CD4-positive, CD25-positive, alpha-beta regulatory T cell (primary cell): Measurements from ENCODE around the gene MARK2. TPM values are rescaled to one million over a fixed set of nuclear protein-coding genes. Genes with fewer than 3 reads are reported as not detected.
A peak's percentile ranks its signal among the peaks of the same experiment; 100 is the strongest.

Source experiments
- ATAC-seq, 2 donors: fragments of 150-1000 bp; cut with Tn5 transposase; one replicate each; pipeline ENCODE4 v1.10.0; 2021; ENCODE audit warnings: low read depth in 2 of 2, moderate number of reproducible peaks in 2 of 2, moderate library complexity in 1 of 2
- DNase-seq, 3 donors: peaks; one replicate each; pipeline versions ENCODE4 v3.0.0 to v3.0.0-alpha.2; 2012 to 2022; ENCODE audit warnings: mixed read lengths in 1 of 3
- H3K27ac ChIP-seq: one replicate; pipeline ENCODE4 v1.7.0; 2013; ENCODE audit warnings: mild to moderate bottlenecking, low read length; ENCODE audit not compliant: insufficient read depth, poor library complexity, severe bottlenecking
- H3K27me3 ChIP-seq: one replicate; pipeline ENCODE4 v1.7.0; 2013; ENCODE audit warnings: low read length; ENCODE audit not compliant: control insufficient read depth, insufficient read depth
- H3K36me3 ChIP-seq: one replicate; pipeline ENCODE4 v1.7.0; 2013; ENCODE audit warnings: mild to moderate bottlenecking, low read length, moderate library complexity; ENCODE audit not compliant: control insufficient read depth, insufficient read depth
- H3K4me1 ChIP-seq: 2 replicates; pipeline ENCODE4 v1.7.0; 2013; ENCODE audit warnings: mild to moderate bottlenecking, low read length; ENCODE audit not compliant: insufficient read depth, control insufficient read depth, poor library complexity, severe bottlenecking
- H3K4me3 ChIP-seq: one replicate; pipeline ENCODE4 v1.7.0; 2013; ENCODE audit warnings: low read depth, mild to moderate bottlenecking, low read length, moderate library complexity
- H3K9me3 ChIP-seq, 2 experiments: 1 replicate in 1 of 2; 2 replicates in 1 of 2; pipeline ENCODE4 v1.7.0; 2013; ENCODE audit warnings: low read length in 2 of 2, mild to moderate bottlenecking in 1 of 2, moderate library complexity in 1 of 2; ENCODE audit not compliant: control insufficient read depth in 2 of 2
- H3K27ac Mint-ChIP-seq, 3 donors: one replicate each; pipeline ENCODE4 v1.8.0; 2020 to 2022; ENCODE audit warnings: mild to moderate bottlenecking in 3 of 3, mixed read lengths in 3 of 3, moderate library complexity in 2 of 3
- H3K27me3 Mint-ChIP-seq: one replicate; pipeline ENCODE4 v1.8.0; 2022; ENCODE audit warnings: mild to moderate bottlenecking, mixed read lengths
- H3K36me3 Mint-ChIP-seq: one replicate; pipeline ENCODE4 v1.8.0; 2020; ENCODE audit warnings: mixed read lengths
- H3K4me1 Mint-ChIP-seq, 4 donors: one replicate each; pipeline ENCODE4 v1.8.0; 2020 to 2022; ENCODE audit warnings: mixed read lengths in 4 of 4, mild to moderate bottlenecking in 1 of 4
- H3K4me3 Mint-ChIP-seq, 4 donors: one replicate each; pipeline ENCODE4 v1.8.0; 2020 to 2022; ENCODE audit warnings: mild to moderate bottlenecking in 4 of 4, mixed read lengths in 4 of 4, moderate library complexity in 3 of 4
- H3K9me3 Mint-ChIP-seq, 7 donors: one replicate each; pipeline ENCODE4 v1.8.0; 2020 to 2022; ENCODE audit warnings: mixed read lengths in 7 of 7, mild to moderate bottlenecking in 3 of 7, moderate library complexity in 2 of 7
- polyA plus RNA-seq, 4 donors: library from polyadenylated mRNA; unstranded; fragments of 300-500 nt; fragmentation: Illumina TruSeq; gene quantifications; one replicate each; pipeline ENCODE4 v1.2.3, GENCODE V29; 2021
- total RNA-seq: library from RNA; stranded (reverse); gene quantifications from one replicate; pipeline ENCODE4 v1.2.3, GENCODE V29; 2022

MARK2 gene
- total and polyA plus RNA-seq, 5 donors from 2014 or later, result 29.3 to 66.6 (median 38.5) TPM

DNA sequence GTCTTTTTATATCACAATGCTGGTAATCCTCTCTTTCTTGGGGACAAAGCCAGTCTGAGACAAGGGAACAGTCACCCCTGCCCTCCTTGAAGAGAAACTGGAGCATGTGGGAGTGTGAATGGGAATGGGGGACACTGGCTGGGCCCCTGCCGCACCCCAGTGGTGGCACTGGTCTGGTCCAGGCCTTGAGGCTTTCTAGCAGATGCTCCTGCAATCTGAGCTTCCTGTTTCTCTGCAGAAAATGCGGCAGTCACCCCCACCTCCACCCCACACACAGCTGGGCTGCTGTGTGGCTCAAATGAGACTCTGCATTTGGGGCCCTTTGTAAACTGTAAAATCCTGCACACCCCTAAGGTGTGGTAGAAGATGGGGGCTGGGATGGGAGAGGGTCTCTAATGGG lies 6.6 kb upstream of the MARK2 start:
- H3K4me1 Mint-ChIP-seq, result peaks cover 3 to 10% (median 8%) of the 10 kb centered on the region in 4 donors
- H3K9me3 ChIP-seq, result no peaks in the 10 kb centered on the region
- ATAC-seq (no peak), DNase-seq (peak in 1 of 3 donors; percentile 19)
- H3K36me3 ChIP-seq, result no peaks in the 10 kb centered on the region
- no peaks in the 10 kb centered on the region for H3K27me3 ChIP-seq
- H3K4me3 Mint-ChIP-seq, result peak overlapping the region in 1 of 4 donors; percentile 29
- peaks cover 1% of the 10 kb centered on the region for H3K4me1 ChIP-seq
- no peaks in the 10 kb centered on the region for H3K9me3 Mint-ChIP-seq
- H3K27ac ChIP-seq, result no peak overlapping the region
- peaks cover 4% of the 10 kb centered on the region for H3K36me3 Mint-ChIP-seq
- H3K27me3 Mint-ChIP-seq, result no peaks in the 10 kb centered on the region
- peak overlapping the region in 1 of 3 donors; percentile 36 for H3K27ac Mint-ChIP-seq
- no peak overlapping the region for H3K4me3 ChIP-seq

- Histone ChIP-seq H3K27me3 (no peaks in the 10 kb centered on the region), H3K4me3 (no peak overlapping the region), H3K9me3 (no peaks in the 10 kb centered on the region), H3K36me3 (no peaks in the 10 kb centered on the region), H3K4me1 (peaks cover 9% of the 10 kb centered on the region), H3K27ac (no peak overlapping the region)
- H3K9me3 Mint-ChIP-seq, result no peaks in the 10 kb centered on the region
- H3K36me3 Mint-ChIP-seq, result peaks cover 4% of the 10 kb centered on the region
- no peak for DNase-seq
- no peak for ATAC-seq
- H3K4me1 Mint-ChIP-seq, result peaks cover 5 to 17% (median 15%) of the 10 kb centered on the region in 4 donors
- no peaks in the 10 kb centered on the region for H3K27me3 Mint-ChIP-seq
- no peak overlapping the region for H3K27ac Mint-ChIP-seq
- peak overlapping the region in 1 of 4 donors; percentile 29 for H3K4me3 Mint-ChIP-seq
These were observed 5.9 kb upstream of the MARK2 start for GRCh38 chr11:63833048-63833447.

DNA sequence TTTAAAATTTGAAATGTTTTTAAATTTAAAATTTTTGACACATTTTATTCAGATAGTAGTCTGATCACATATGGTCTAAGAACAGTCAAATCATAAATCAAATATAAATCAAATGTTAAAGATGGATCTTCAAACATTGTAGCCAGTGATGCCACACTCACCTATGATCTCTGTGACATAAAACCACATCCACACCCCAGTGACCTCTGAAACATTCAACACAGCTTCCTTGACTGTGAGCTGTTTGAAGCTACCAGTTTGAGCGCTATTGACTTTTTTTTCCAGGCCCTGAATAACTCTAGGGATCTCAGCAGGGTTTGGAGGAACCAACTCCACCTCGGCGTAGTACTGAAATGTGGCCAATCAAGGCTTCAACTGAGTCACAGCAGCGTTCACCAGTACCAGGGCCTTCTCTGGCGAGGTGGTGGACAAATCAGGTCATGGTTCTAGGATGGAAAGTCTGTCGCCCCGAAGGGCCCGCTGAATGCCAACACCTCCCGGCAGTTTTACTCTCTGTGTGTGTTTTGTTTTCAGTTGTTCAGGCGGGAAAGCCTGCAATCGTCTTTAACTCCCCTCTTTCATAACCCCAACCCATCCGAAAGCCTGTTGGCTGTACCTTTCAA lies 4.3 kb upstream of the MARK2 start:
- no peak overlapping the region for H3K27ac Mint-ChIP-seq

GRCh38 chr11:63835158-63835545 lies 3.8 kb upstream of the MARK2 start:
- DNase-seq (no peak), ATAC-seq (no peak)
- Histone ChIP-seq H3K4me3 (no peak overlapping the region), H3K27ac (no peak overlapping the region), H3K9me3 (no peaks in the 10 kb centered on the region), H3K4me1 (peaks cover 19% of the 10 kb centered on the region), H3K27me3 (no peaks in the 10 kb centered on the region), H3K36me3 (no peaks in the 10 kb centered on the region)
- no peak overlapping the region for H3K4me3 Mint-ChIP-seq
- H3K27ac Mint-ChIP-seq, result peak overlapping the region in 1 of 3 donors; percentile 48
- no peaks in the 10 kb centered on the region for H3K9me3 Mint-ChIP-seq
- no peaks in the 10 kb centered on the region for H3K27me3 Mint-ChIP-seq
- no peaks in the 10 kb centered on the region for H3K36me3 Mint-ChIP-seq
- H3K4me1 Mint-ChIP-seq, result peaks cover 11 to 27% (median 21%) of the 10 kb centered on the region in 4 donors

More for the DNA sequence above, 4.3 kb upstream of the MARK2 start:
- Histone ChIP-seq H3K4me3 (no peak overlapping the region), H3K27ac (no peak overlapping the region), H3K9me3 (no peaks in the 10 kb centered on the region), H3K27me3 (no peaks in the 10 kb centered on the region), H3K36me3 (no peaks in the 10 kb centered on the region), H3K4me1 (peaks cover 14% of the 10 kb centered on the region)
- Mint-ChIP-seq H3K4me1 (peaks cover 11 to 27% (median 19%) of the 10 kb centered on the region in 4 donors), H3K36me3 (peaks cover 2% of the 10 kb centered on the region), H3K9me3 (no peaks in the 10 kb centered on the region), H3K27me3 (no peaks in the 10 kb centered on the region), H3K4me3 (peak overlapping the region in 2 of 4 donors; percentile 22 to 47)
- DNase-seq (no peak), ATAC-seq (no peak)

DNA sequence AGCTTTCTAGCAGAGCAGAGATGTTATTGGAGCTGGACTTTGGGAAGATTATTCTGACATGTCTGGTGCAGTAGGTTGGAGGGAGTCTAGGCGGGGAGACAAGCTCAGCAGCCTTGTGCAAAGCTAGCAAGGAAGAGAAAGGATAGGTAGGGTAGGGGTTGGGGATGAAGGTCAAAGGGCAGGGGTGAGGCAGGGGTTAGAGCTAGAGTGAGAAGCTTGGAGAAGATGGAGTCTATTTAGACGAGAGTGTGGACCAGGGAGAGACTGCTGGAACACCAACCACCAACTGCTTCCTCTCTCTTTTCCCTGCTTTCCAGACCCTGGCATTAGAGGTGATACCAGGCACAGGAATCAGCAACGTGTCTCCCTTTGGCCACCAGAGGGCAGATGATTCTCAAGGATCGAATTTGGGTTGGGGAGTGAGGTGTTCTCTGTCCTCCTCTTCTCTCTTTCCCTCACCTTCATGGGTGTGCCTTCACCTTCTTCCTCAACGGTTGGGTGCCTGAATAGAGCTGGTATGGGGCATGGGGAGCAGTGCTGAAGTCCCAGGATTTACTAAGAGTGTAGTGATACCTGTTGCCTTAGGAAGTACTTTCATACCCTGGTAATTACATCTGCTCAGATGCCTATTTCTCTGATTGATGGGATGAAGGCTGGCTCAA lies 1.8 kb upstream of the MARK2 start:
- Histone ChIP-seq H3K9me3 (no peaks in the 10 kb centered on the region), H3K4me1 (peaks cover 39% of the 10 kb centered on the region), H3K4me3 (peak overlapping the region; percentile 66), H3K36me3 (peaks cover 8% of the 10 kb centered on the region), H3K27me3 (no peaks in the 10 kb centered on the region), H3K27ac (peak overlapping the region; percentile 87)
- Mint-ChIP-seq H3K27me3 (no peaks in the 10 kb centered on the region), H3K4me1 (peaks cover 11 to 46% (median 40%) of the 10 kb centered on the region in 4 donors), H3K9me3 (no peaks in the 10 kb centered on the region), H3K4me3 (peak overlapping the region; percentile 77 to 99 (median 87)), H3K27ac (peak overlapping the region; percentile 87 to 94 (median 89)), H3K36me3 (peaks cover 4% of the 10 kb centered on the region)
- no peak for ATAC-seq
- peak; percentile 71 to 82 (median 79) for DNase-seq

DNA sequence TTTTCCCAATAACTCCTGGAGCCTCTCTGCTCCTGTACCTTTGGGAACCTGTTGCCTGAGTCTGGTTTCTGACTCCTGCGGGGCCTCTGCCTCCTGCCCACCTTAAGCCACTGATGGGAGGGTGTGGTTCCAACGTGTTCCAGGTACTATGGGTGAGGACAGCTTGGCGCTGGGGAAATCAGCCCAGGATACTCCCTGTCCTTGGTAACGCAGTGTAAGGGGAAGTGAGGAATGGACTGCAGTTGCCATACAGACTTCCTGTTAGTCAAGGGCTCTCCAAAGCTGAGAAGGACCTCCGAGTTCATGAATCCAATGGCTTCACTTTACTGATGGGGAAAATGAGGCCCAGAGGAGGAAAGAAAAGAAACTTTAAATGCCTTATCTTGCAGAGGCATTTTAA lies 1.2 kb upstream of the MARK2 start:
- DNase-seq (peak in 1 of 3 donors; percentile 20), ATAC-seq (no peak)
- peak overlapping the region; percentile 90 to 99 (median 94) for H3K4me3 Mint-ChIP-seq
- Histone ChIP-seq H3K9me3 (no peaks in the 10 kb centered on the region), H3K36me3 (peaks cover 13% of the 10 kb centered on the region), H3K4me1 (peaks cover 45% of the 10 kb centered on the region), H3K4me3 (peak overlapping the region; percentile 66), H3K27ac (peak overlapping the region; percentile 87), H3K27me3 (no peaks in the 10 kb centered on the region)
- H3K36me3 Mint-ChIP-seq, result peaks cover 6% of the 10 kb centered on the region
- peaks cover 11 to 48% (median 44%) of the 10 kb centered on the region in 4 donors for H3K4me1 Mint-ChIP-seq
- peak overlapping the region; percentile 87 to 94 (median 87) for H3K27ac Mint-ChIP-seq
- no peaks in the 10 kb centered on the region for H3K9me3 Mint-ChIP-seq
- H3K27me3 Mint-ChIP-seq, result no peaks in the 10 kb centered on the region

GRCh38 chr11:63838150-63838677 lies 696 bp upstream of the MARK2 start:
- Mint-ChIP-seq H3K27me3 (no peaks in the 10 kb centered on the region), H3K27ac (peak overlapping the region; percentile 87 to 94 (median 87)), H3K36me3 (peaks cover 9% of the 10 kb centered on the region), H3K4me1 (peaks cover 11 to 53% (median 49%) of the 10 kb centered on the region in 4 donors), H3K9me3 (no peaks in the 10 kb centered on the region), H3K4me3 (peak overlapping the region; percentile 90 to 99 (median 94))
- H3K36me3 ChIP-seq, result peaks cover 18% of the 10 kb centered on the region
- DNase-seq (no peak), ATAC-seq (no peak)
- H3K27me3 ChIP-seq, result no peaks in the 10 kb centered on the region
- peaks cover 49% of the 10 kb centered on the region for H3K4me1 ChIP-seq
- no peaks in the 10 kb centered on the region for H3K9me3 ChIP-seq
- peak overlapping the region; percentile 87 for H3K27ac ChIP-seq
- H3K4me3 ChIP-seq, result peak overlapping the region; percentile 66
